Progenitor cell of endocrine pancreas (in vitro differentiated cells): ENCODE measurements around the gene EXTL1. TPM values are rescaled to one million over a fixed set of nuclear protein-coding genes. Genes with fewer than 3 reads are reported as not detected.

Source experiments
- DNase-seq: peaks from one replicate; pipeline ENCODE4 v3.0.0; 2021; ENCODE audit warnings: low spot score; ENCODE audit not compliant: unreplicated experiment
- H3K27ac Mint-ChIP-seq: 2 replicates; pipeline ENCODE4 v1.8.0; 2021; ENCODE audit warnings: mild to moderate bottlenecking, moderate library complexity, mixed read lengths
- H3K27me3 Mint-ChIP-seq: 2 replicates; pipeline ENCODE4 v1.8.0; 2021; ENCODE audit warnings: mixed read lengths
- H3K36me3 Mint-ChIP-seq: 2 replicates; pipeline ENCODE4 v1.8.0; 2022; ENCODE audit warnings: mixed read lengths; ENCODE audit not compliant: insufficient read depth
- H3K4me1 Mint-ChIP-seq: 2 replicates; pipeline ENCODE4 v1.8.0; 2021; ENCODE audit warnings: low read depth, mixed read lengths
- H3K4me3 Mint-ChIP-seq: 2 replicates; pipeline ENCODE4 v1.8.0; 2021; ENCODE audit warnings: low read depth, mild to moderate bottlenecking, moderate library complexity, mixed read lengths
- H3K9me3 Mint-ChIP-seq: 2 replicates; pipeline ENCODE4 v1.8.0; 2021; ENCODE audit warnings: low read depth, mixed read lengths
- total RNA-seq: library from RNA; stranded (reverse); gene quantifications from 2 replicates; pipeline ENCODE4 v1.2.1, GENCODE V29; 2021
- TF ChIP-seq, protein P1 (sequence below): fragments of 200-600 bp; sonication (generic); IDR thresholded peaks from one replicate; pipeline ENCODE4 v1.5.0; 2021; ENCODE audit warnings: antibody characterized with exemption, mild to moderate bottlenecking; ENCODE audit not compliant: unreplicated experiment

EXTL1 gene
- total RNA-seq, 1 donor from 2014 or later = 3.6 TPM

DNA sequence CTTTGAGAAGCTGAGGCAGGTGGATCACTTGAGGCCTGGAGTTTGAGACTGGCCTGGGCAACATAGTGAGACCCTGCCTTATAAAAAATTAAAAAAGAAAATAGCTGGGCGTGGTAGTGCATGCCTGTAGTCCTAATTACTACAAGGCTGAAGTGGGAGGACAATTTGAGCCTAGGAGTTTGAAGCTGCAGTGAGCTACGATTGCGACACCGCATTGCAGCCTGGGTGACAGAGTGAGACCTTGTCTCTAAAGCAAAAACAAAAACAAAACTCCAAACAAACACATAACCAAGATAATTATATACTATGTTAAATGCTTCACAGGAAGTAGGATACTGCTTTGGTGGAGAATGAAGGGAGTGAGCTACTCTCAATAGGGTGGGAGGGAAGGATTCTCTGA is 18.3 kb upstream of the EXTL1 start:
- TF ChIP-seq, protein P1, sequence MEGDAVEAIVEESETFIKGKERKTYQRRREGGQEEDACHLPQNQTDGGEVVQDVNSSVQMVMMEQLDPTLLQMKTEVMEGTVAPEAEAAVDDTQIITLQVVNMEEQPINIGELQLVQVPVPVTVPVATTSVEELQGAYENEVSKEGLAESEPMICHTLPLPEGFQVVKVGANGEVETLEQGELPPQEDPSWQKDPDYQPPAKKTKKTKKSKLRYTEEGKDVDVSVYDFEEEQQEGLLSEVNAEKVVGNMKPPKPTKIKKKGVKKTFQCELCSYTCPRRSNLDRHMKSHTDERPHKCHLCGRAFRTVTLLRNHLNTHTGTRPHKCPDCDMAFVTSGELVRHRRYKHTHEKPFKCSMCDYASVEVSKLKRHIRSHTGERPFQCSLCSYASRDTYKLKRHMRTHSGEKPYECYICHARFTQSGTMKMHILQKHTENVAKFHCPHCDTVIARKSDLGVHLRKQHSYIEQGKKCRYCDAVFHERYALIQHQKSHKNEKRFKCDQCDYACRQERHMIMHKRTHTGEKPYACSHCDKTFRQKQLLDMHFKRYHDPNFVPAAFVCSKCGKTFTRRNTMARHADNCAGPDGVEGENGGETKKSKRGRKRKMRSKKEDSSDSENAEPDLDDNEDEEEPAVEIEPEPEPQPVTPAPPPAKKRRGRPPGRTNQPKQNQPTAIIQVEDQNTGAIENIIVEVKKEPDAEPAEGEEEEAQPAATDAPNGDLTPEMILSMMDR = no peak
- Mint-ChIP-seq H3K36me3 (no peaks in the 10 kb centered on the region), H3K27ac (no peak overlapping the region), H3K9me3 (no peaks in the 10 kb centered on the region), H3K27me3 (peaks cover 10% of the 10 kb centered on the region), H3K4me3 (no peak overlapping the region), H3K4me1 (peaks cover 3% of the 10 kb centered on the region)
- DNase-seq = no peak

DNA sequence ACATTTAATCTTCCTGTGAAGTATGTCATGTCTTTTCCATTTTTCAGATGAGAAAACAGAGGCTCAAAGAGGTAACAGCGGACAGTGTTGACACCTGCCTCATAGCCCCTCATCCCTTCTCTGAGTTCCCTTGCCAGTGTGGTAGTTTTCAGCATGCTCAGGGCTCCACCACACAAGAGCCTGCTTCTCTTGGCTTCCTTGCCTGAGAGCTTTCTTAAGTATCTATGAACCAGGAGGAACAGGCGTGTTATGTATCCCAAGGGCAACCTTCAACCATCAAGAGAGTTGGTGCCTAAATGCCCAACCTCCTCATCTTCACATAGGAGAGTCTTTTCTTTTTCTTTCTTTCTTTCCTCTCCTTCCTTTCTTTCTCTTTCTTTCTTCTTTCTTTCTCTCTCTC is 17.8 kb upstream of the EXTL1 start:
- TF ChIP-seq, protein P1 = no peak
- H3K27ac Mint-ChIP-seq = no peak overlapping the region
- DNase-seq = no peak

DNA sequence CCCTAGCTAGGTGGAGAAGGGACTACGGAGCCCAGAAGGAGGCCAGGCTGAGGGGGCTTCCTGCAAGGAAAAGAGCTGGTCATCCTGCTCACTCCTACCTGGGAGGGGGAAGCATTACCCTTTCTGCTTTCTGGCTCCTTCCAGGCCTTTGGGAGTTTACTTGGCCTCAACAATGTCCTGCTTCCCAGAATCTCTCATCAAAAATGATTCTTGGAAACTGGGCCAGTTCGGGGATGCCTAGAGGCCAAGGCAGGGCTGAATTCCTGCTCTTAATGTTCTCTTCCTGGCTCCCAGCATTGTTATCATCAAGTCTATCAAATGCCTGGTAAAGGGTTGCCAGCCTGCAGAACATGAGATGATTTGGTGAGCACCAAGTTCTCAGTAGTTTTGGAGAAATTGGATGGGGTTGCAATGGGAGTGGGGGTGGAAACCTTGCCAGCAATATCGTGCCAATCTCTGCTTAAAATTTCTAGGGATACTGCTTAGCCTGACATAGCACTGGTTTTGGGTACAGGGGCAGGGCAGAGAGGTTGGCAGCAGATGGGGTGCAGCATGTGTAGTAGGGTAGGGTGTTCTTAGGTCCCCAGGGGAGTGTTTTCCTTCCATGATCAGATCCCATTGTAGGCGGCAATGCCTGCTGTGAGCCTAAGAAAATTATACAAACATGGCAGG is 16.0 kb upstream of the EXTL1 start:
- TF ChIP-seq, protein P1 = no peak
- H3K27ac Mint-ChIP-seq = no peak overlapping the region
- no peak for DNase-seq
- no peak overlapping the region for H3K4me3 Mint-ChIP-seq
- no peaks in the 10 kb centered on the region for H3K36me3 Mint-ChIP-seq
- no peaks in the 10 kb centered on the region for H3K9me3 Mint-ChIP-seq
- no peaks in the 10 kb centered on the region for H3K4me1 Mint-ChIP-seq
- H3K27me3 Mint-ChIP-seq = peaks cover 10% of the 10 kb centered on the region

More for the DNA sequence above, 17.8 kb upstream of the EXTL1 start:
- peaks cover 10% of the 10 kb centered on the region for H3K27me3 Mint-ChIP-seq
- no peaks in the 10 kb centered on the region for H3K9me3 Mint-ChIP-seq
- H3K4me3 Mint-ChIP-seq = no peak overlapping the region
- no peaks in the 10 kb centered on the region for H3K36me3 Mint-ChIP-seq
- H3K4me1 Mint-ChIP-seq = peaks cover under 1% of the 10 kb centered on the region

DNA sequence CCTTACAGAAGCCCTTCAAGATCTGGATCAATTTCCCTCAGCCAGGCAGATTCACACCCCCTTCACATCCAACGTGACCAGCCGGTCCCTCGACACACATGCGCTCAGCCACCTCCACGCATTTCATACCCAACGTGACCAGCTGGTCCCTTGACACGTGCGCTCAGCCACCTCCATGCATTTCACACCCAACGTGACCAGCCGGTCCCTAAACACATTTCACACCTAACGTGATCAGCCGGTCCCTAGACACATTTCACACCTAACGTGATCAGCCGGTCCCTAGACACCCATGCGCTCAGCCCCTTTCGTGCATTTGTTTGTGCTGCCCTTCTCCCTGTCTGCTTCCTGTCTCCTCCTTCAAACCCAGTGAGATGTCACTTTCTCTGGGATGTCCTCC is 14.9 kb upstream of the EXTL1 start:
- Mint-ChIP-seq H3K4me1 (no peaks in the 10 kb centered on the region), H3K4me3 (no peak overlapping the region), H3K36me3 (no peaks in the 10 kb centered on the region), H3K27ac (no peak overlapping the region), H3K27me3 (peaks cover 10% of the 10 kb centered on the region), H3K9me3 (no peaks in the 10 kb centered on the region)
- no peak for DNase-seq
- TF ChIP-seq, protein P1 = no peak

DNA sequence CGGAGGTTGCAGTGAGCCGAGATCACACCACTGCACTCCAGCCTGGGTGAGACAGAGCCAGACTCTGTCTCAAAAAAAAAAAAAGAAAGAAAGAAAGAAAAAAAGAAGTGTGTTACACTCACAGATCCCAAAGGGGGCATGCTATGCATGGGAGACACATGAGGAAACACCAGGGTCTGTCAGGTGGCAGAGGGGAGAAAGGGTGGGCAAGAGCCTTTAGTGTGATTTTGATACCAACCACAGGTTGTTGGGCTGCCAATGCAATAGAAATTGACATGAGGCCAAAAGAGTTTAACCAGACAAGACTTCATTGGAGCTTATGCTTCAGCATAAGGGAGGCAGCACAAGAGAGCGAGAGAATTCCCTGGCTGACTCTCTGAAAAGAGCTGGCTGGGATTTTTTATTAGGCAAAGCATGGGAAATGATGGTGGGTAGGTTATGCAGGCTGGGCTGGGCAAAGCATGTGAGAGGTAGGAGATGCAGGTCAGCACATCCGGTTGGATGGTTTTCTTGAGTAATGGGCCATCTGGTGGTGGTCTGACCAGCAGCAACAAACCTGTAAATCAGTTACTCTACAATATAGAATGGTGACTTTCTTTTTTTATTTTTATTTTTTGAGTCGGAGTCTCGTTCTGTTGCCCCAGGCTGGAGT is 11.7 kb upstream of the EXTL1 start:
- no peaks in the 10 kb centered on the region for H3K9me3 Mint-ChIP-seq
- TF ChIP-seq, protein P1 = peak; percentile 53
- peaks cover 7% of the 10 kb centered on the region for H3K4me1 Mint-ChIP-seq
- no peaks in the 10 kb centered on the region for H3K36me3 Mint-ChIP-seq
- no peak overlapping the region for H3K4me3 Mint-ChIP-seq
- H3K27me3 Mint-ChIP-seq = peaks cover 5% of the 10 kb centered on the region
- no peak for DNase-seq
- peak overlapping the region; percentile 10 for H3K27ac Mint-ChIP-seq
